Measurements from ENCODE around the gene ADAMTS12. TPM values are rescaled to one million over a fixed set of nuclear protein-coding genes. Genes with fewer than 3 reads are reported as not detected.

Gene ADAMTS12
- total and polyA plus RNA-seq, 10 of the 15 experiments (the other 5 are each of a cell fraction or from before 2014, with no cell fraction given), result 0.11 to 35.8 (median 20.7) TPM

- BruUV-seq (replicated peaks), result no TSS peak
- no peak overlapping the region for H3K4me2 ChIP-seq (ENCODE audit: control insufficient read depth, insufficient read depth)
- 43% methylated on average over 1 of the region's 1 CpG for WGBS (ENCODE audit: insufficient coverage, insufficient replicate concordance, low lambda C conversion rate, missing lambda C conversion rate)
- DNase-seq (ENCODE audit: low read depth, low spot score) (no peak), ATAC-seq (no peak), FAIRE-seq (no peak)
- no peak overlapping the region for H2AFZ ChIP-seq (ENCODE audit: control insufficient read depth, low read depth, low read length)
- H3K27ac ChIP-seq (ENCODE audit: control insufficient read depth, insufficient read depth), result no peak overlapping the region
- no peaks in the 10 kb centered on the region for H4K20me1 ChIP-seq (ENCODE audit: control insufficient read depth, insufficient read depth)
- no peak overlapping the region for H3K4me3 ChIP-seq
- CTCF ChIA-PET, result interaction anchor here (0.7 to 1.4 kb wide), 5 partner anchors 9 to 480 kb away, joined by 3 to 4 read pairs (median 3); no protein-coding TSS in a partner anchor
- H3K9me3 ChIP-seq (replicated peaks; ENCODE audit: control insufficient read depth, insufficient read depth, low read length), result no peaks in the 10 kb centered on the region
- TF ChIP-seq MYB (IDR thresholded peaks at IDR 0.05; ENCODE audit: borderline replicate concordance, low read depth, low read length) (no peak), SIX5 (IDR thresholded peaks at IDR 0.05; ENCODE audit: low read depth, low read length, severe bottlenecking) (no peak), TARDBP (IDR thresholded peaks at IDR 0.05; ENCODE audit: borderline replicate concordance) (no peak), E2F8 (IDR thresholded peaks at IDR 0.05; ENCODE audit: low read depth, partially characterized antibody) (no peak), IRF5 (IDR thresholded peaks at IDR 0.05; ENCODE audit: borderline replicate concordance) (no peak), NRF1 (conservative IDR thresholded peaks at IDR 0.05; ENCODE audit: low read depth, low read length) (no peak), E2F4 (IDR thresholded peaks at IDR 0.05; ENCODE audit: low read depth, low read length) (no peak), ZBTB33 (IDR thresholded peaks at IDR 0.05) (no peak), POLR2AphosphoS5 (IDR thresholded peaks at IDR 0.05; ENCODE audit: low read length) (no peak), ESRRA (IDR thresholded peaks at IDR 0.05; ENCODE audit: low read length) (no peak), ETV6 (conservative IDR thresholded peaks at IDR 0.05 in 1 of 2, IDR thresholded peaks at IDR 0.05 in 1 of 2; ENCODE audit: borderline replicate concordance in 1 of 2, low read depth in 1 of 2) (no peak), RCOR1 (conservative IDR thresholded peaks at IDR 0.05; ENCODE audit: low read depth, low read length) (no peak), ATF3 (IDR thresholded peaks at IDR 0.05; ENCODE audit: borderline replicate concordance, extremely low read depth, low read depth, low read length) (no peak), CREM (IDR thresholded peaks at IDR 0.05; ENCODE audit: low read depth) (no peak)
- H3K36me3 ChIP-seq (ENCODE audit: control insufficient read depth in 2 of 2, insufficient read depth in 2 of 2, low read length in 1 of 2), result no peaks in the 10 kb centered on the region
- no peaks in the 10 kb centered on the region for H3K4me1 ChIP-seq (ENCODE audit: control insufficient read depth, insufficient read depth, low read length)
- SMC1A ChIA-PET (ENCODE audit: uncharacterized antibody, unreplicated experiment), result interaction anchor here (0.9 to 1.1 kb wide), 2 partner anchors 9 to 16 kb away, joined by 3 to 6 read pairs; no protein-coding TSS in a partner anchor
- no peaks in the 10 kb centered on the region for H3K79me2 ChIP-seq (ENCODE audit: control insufficient read depth, insufficient read depth, low read length)
- POLR2A ChIA-PET, result no interaction called here
- in situ Hi-C loops (cut with MboI), result no loop called here
- RAD21 ChIA-PET (ENCODE audit: unreplicated experiment), result no interaction called here
- no peaks in the 10 kb centered on the region for H3K27me3 ChIP-seq (replicated peaks in 1 of 2; ENCODE audit: control insufficient read depth in 2 of 2, insufficient read depth in 2 of 2, low read length in 1 of 2)
- no peak overlapping the region for H3K9ac ChIP-seq (ENCODE audit: control insufficient read depth, insufficient read depth, low read length)
- intact Hi-C loops (cut with micrococcal nuclease; ENCODE audit: unreplicated experiment), result no loop called here
Measured at GRCh38 chr5:33490071-33490665, 401.6 kb downstream of the ADAMTS12 start.
